GM20000 (cell line): ENCODE data around the gene PSME3.
"Not testable (repeated sequence)": the region's sequence is repeated elsewhere in the genome, so short reads cannot be mapped to it uniquely, and the experiment has no call there.

Experiments
- DNase-seq: peaks from one replicate; pipeline ENCODE4 v3.0.0; 2012; ENCODE audit warnings: low spot score
- TF ChIP-seq, protein P1 (sequence below): IDR thresholded peaks from 2 replicates; pipeline ENCODE4 v1.5.1; 2012; ENCODE audit warnings: mild to moderate bottlenecking, control low read depth; ENCODE audit errors: extremely low read depth, missing control alignments

The PSME3 gene

DNA sequence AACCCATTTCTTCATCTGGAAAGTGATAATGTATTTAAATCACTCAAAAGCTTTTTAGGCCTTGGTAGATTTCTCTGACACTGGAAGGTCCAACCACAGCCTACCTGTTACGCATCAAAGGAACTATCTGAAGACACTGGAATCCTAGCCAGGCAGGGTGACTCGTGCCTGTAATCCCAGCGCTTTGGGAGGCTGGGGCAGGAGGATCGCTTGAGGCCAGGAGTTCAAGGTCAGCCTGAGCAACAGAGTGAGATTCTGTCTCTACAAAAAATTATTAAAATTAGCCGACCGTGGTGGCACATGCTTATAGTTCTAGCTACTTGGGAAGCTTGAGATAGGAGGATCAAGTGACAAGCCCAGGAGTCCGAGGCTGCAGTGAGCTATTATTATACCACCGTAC is 49.0 kb downstream of the PSME3 start:
- no peak for DNase-seq
- TF ChIP-seq, protein P1, sequence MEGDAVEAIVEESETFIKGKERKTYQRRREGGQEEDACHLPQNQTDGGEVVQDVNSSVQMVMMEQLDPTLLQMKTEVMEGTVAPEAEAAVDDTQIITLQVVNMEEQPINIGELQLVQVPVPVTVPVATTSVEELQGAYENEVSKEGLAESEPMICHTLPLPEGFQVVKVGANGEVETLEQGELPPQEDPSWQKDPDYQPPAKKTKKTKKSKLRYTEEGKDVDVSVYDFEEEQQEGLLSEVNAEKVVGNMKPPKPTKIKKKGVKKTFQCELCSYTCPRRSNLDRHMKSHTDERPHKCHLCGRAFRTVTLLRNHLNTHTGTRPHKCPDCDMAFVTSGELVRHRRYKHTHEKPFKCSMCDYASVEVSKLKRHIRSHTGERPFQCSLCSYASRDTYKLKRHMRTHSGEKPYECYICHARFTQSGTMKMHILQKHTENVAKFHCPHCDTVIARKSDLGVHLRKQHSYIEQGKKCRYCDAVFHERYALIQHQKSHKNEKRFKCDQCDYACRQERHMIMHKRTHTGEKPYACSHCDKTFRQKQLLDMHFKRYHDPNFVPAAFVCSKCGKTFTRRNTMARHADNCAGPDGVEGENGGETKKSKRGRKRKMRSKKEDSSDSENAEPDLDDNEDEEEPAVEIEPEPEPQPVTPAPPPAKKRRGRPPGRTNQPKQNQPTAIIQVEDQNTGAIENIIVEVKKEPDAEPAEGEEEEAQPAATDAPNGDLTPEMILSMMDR = no peak

DNA sequence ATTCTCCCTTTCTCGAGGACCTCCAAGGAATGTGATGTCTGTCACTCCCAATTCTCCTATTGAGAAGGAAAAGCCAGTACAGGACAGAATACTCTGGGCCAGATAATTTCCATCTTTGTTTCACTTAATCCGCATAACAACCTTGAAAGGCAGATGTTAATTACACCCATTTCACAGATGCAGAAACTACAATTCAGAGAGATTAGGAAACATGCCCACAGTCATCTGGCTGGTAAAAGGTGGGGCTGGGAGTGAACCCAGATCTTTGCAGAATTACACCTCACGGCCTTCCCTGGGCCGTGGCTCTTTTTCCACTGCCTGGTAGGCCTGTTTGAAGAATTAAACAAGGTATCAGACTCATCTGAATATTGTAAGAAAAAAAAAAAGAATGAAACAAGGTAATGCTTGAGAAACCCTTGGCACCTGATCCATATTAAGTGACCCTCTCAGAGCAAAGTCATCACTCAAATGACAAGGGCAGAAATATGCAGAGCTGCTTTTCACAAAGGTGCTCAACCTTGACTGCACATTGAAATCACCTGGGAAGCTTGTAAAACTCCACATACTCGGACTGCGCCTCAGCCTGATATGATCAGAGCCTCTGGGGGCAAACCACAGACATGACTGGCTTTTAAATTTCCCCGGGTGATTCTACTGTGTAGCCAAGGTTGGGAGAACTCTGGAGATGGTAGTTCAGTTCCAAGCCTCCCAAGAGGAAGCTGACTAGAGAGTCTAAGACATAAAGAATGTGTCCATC is 50.8 kb downstream of the PSME3 start:
- no peak for DNase-seq
- TF ChIP-seq, protein P1 = no peak

DNA sequence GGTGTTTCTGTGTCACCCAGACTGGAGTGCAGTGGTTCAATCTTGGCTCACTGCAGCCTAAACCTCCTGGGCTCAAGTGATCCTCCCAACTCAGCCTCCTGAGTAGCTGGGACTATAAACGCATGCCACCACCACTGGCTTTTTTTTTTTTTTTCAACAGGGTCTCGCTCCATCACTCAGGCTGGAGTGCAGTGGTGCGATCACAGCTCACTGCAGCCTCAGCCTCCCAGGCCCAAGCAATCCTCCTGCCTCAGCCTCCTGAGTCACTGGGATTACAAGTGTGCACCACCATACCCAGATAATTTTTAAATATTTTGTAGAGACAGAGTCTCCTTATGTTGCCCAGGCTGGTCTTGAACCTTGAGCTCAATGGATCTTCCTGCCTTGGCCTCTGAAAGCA is 52.6 kb downstream of the PSME3 start:
- DNase-seq = not testable (repeated sequence)

DNA sequence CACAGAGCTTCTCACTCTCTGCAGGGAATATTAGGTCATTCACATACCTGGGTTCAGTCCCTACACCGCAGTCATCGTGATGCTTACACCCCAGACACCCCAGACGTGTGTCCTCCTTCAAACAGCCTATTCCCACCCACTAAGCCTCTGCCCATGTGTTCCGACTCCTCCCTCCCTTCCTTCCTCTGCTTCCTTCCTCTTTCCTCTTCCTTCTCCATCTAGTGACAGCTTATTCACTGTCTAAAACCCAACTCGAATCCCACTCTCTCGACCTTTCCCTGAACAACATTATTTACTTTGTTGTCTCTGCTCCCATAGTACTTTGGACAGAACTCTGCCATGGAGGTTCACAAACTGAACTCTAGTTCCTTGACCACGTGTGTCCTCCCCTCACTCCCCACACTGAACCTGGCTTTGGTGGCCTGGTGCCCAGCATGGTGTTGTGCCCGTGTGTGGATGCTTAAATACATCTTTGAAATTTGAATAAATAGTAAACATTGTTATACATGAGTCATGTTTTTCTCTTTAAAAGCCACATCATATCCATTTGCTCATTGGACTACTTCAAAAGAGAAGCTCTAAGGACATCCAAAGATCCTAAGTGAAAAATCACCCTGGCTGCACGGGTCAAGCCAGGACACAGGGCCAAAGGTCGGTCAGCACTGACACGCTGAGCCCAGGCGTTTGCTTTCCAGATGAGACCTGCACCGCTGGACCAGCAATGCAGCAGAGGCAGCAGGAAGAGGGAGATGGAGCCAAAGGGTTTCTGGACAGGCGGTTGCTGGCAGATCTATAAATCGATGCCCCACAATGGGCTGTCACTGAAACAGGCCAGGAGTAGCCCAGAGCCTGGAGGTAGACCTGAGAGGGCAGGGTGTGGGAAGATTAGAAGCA is 53.3 kb downstream of the PSME3 start:
- TF ChIP-seq, protein P1 = no peak
- DNase-seq = no peak

DNA sequence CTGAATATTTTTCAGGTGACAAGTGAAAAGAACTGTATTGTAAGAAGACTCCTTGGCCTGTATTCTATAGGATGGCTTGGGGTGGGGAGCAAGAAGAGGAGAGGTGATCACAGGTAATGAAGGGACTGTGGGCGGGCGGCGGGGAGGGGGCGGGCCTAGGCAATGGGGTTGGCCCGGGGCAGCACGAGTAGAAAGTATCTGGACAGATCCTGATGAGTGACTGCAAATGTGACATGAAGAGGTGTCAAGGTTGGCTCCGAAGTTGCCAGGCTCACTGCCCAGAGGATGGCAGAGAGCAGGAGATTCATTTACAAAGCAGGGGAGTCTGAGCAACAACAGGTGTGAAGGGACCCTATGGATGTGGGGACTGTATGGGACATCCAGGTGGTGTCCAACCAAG is 56.6 kb downstream of the PSME3 start:
- DNase-seq = no peak

DNA sequence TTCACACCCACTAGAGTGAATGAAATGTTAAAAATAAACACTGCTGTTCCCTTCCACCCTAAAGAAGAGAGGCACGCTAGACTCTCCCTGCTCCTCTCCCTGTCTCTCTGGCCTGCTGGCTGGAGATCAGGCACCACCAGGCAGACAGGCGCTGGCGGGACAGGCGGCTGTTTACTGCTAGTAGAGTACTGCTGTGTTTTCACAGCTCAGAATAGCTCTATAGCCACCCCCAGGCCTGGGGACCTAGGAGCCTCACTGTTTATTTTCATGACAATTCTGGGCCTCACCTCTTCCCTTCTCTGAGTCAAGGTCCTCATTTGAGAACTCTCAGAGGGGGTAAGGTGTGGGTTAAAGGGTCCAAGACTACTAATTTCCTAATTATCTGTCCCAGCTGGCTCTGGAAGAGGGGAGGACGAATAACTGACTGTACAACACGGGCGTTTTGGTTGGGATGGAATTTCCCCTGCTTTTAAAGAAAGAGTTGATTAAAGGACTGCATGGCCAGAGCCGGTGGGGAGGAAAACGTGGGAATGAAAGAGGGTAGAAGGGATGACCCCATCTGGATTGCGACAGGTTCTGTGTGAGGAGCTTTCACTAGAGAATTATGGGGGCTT is 58.4 kb downstream of the PSME3 start:
- DNase-seq = no peak
- TF ChIP-seq, protein P1 = no peak

More for the DNA sequence above, 56.6 kb downstream of the PSME3 start:
- TF ChIP-seq, protein P1 = no peak

DNA sequence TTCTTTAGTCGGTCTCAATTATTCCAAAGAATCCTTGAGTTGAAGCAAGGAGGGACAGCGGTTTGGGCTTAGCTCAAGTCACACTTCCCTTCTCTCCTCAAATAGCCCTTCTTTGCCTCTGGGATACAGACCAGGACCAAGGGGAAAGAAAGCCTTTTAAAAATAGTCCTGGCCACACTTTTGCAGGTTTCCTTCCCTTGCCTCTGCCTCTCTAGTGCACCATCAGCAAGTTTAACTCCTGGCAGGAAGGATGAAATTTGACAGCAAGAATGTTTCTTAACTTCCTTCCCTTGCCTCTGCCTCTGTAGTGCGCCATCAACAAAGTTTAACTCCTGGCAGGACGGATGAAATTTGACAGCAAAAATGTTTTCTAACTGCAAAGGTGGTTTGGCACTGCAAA is 60.2 kb downstream of the PSME3 start:
- DNase-seq = no peak
- TF ChIP-seq, protein P1 = no peak
